Muscle layer of colon (tissue), 2 donors: ENCODE data around the gene HSPB8.

Experiments used
- H3K27ac ChIP-seq: one replicate; pipeline ENCODE4 v1.7.0; 2013; ENCODE audit warnings: low read depth, mild to moderate bottlenecking, low read length, moderate library complexity
- H3K27me3 ChIP-seq, 2 donors: one replicate each; pipeline ENCODE4 v1.7.0; 2013; ENCODE audit warnings: low read length in 2 of 2, mild to moderate bottlenecking in 2 of 2; ENCODE audit not compliant: insufficient read depth in 2 of 2, control insufficient read depth in 1 of 2
- H3K36me3 ChIP-seq: one replicate; pipeline ENCODE4 v1.7.0; 2013; ENCODE audit warnings: mild to moderate bottlenecking, low read length; ENCODE audit not compliant: insufficient read depth
- H3K4me1 ChIP-seq: one replicate; pipeline ENCODE4 v1.7.0; 2013; ENCODE audit warnings: mild to moderate bottlenecking, low read length; ENCODE audit not compliant: insufficient read depth
- H3K4me3 ChIP-seq, 2 donors: one replicate each; pipeline ENCODE4 v1.7.0; 2013; ENCODE audit warnings: low read length in 2 of 2, low read depth in 1 of 2, mild to moderate bottlenecking in 1 of 2, moderate library complexity in 1 of 2
- H3K9ac ChIP-seq: one replicate; pipeline ENCODE4 v1.7.0; 2013; ENCODE audit warnings: low read length
- H3K9me3 ChIP-seq: one replicate; pipeline ENCODE4 v1.7.0; 2013; ENCODE audit warnings: mild to moderate bottlenecking, low read length
- donor health status: abdominal sarcoma.
- donor health status: Adenocarcinoma of cecum.

HSPB8 gene

GRCh38 chr12:119178544-119179334 is at the start of gene HSPB8:
Gene HSPB8, plus strand, starts transcription at chr12:119178931. Its CDS starts 382 bp downstream, at chr12:119179313.
- Histone ChIP-seq H3K27ac (peak within 1 kb of the TSS; percentile 78), H3K4me3 (peak within 1 kb of the TSS; percentile 51 to 99), H3K36me3 (no peaks in the 10 kb centered on the region), H3K27me3 (no peaks in the 10 kb centered on the region), H3K9ac (peak within 1 kb of the TSS; percentile 98), H3K4me1 (peaks cover 24% of the 10 kb centered on the region), H3K9me3 (no peaks in the 10 kb centered on the region)

- Histone ChIP-seq H3K9ac (no peak overlapping the region), H3K4me3 (no peak overlapping the region), H3K36me3 (no peaks in the 10 kb centered on the region), H3K27me3 (no peaks in the 10 kb centered on the region), H3K9me3 (peaks cover 6% of the 10 kb centered on the region), H3K4me1 (no peaks in the 10 kb centered on the region), H3K27ac (no peak overlapping the region)
Observed at GRCh38 chr12:119129827-119130434, 48.8 kb upstream of the HSPB8 start.

- Histone ChIP-seq H3K36me3 (no peaks in the 10 kb centered on the region), H3K4me3 (no peak overlapping the region), H3K27ac (no peak overlapping the region), H3K9me3 (peaks cover 6% of the 10 kb centered on the region), H3K9ac (no peak overlapping the region), H3K4me1 (no peaks in the 10 kb centered on the region), H3K27me3 (no peaks in the 10 kb centered on the region)
Observed at GRCh38 chr12:119130523-119130922, 48.2 kb upstream of the HSPB8 start.

GRCh38 chr12:119134284-119135072 is 44.3 kb upstream of the HSPB8 start:
- H3K4me3 ChIP-seq: no peak overlapping the region
- peaks cover 6% of the 10 kb centered on the region for H3K9me3 ChIP-seq
- H3K27me3 ChIP-seq: no peaks in the 10 kb centered on the region
- H3K27ac ChIP-seq: no peak overlapping the region
- no peak overlapping the region for H3K9ac ChIP-seq
- no peaks in the 10 kb centered on the region for H3K4me1 ChIP-seq
- H3K36me3 ChIP-seq: no peaks in the 10 kb centered on the region

DNA sequence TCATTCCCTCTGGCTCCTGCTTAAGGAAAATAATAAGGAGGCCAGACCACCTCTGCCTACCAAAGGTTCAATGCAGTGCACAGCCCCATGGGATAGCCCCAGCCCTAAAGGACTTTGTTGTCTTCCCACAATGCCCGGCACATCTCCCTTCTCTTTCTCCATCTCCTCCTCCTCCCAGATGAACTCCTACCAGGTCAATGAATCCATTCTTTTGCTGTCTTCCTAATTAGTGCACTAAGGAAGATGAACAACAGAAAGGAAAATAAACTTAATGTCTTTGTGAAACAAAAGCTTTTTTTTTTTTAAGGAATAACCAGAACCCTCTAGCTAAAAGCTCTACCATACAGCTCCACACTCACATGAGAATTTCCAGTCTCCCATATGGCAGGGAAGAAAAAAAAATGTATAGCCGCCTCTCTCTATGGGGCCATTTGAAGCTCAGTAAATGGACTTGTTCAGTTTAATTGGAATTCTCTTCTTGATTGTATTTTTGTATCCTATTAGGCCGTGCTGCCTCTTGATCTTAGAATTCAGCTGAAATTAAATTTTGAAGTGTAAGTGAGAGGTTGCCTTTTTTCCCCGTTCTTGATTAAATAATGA is 41.8 kb upstream of the HSPB8 start:
- Histone ChIP-seq H3K4me1 (no peaks in the 10 kb centered on the region), H3K9ac (no peak overlapping the region), H3K36me3 (no peaks in the 10 kb centered on the region), H3K4me3 (no peak overlapping the region), H3K9me3 (peaks cover 6% of the 10 kb centered on the region), H3K27ac (no peak overlapping the region), H3K27me3 (no peaks in the 10 kb centered on the region)

GRCh38 chr12:119139448-119139847 is 39.3 kb upstream of the HSPB8 start:
- H3K36me3 ChIP-seq: no peaks in the 10 kb centered on the region

GRCh38 chr12:119145367-119145766 is 33.4 kb upstream of the HSPB8 start:
- no peaks in the 10 kb centered on the region for H3K4me1 ChIP-seq
- no peak overlapping the region for H3K27ac ChIP-seq
- H3K9ac ChIP-seq: no peak overlapping the region
- no peak overlapping the region for H3K4me3 ChIP-seq
- H3K27me3 ChIP-seq: no peaks in the 10 kb centered on the region
- no peaks in the 10 kb centered on the region for H3K36me3 ChIP-seq
- H3K9me3 ChIP-seq: no peaks in the 10 kb centered on the region

More at GRCh38 chr12:119139448-119139847, 39.3 kb upstream of the HSPB8 start:
- no peaks in the 10 kb centered on the region for H3K27me3 ChIP-seq
- no peak overlapping the region for H3K9ac ChIP-seq
- no peak overlapping the region for H3K4me3 ChIP-seq
- H3K4me1 ChIP-seq: no peaks in the 10 kb centered on the region
- no peaks in the 10 kb centered on the region for H3K9me3 ChIP-seq
- H3K27ac ChIP-seq: no peak overlapping the region

- Histone ChIP-seq H3K9me3 (peaks cover 7% of the 10 kb centered on the region), H3K27me3 (no peaks in the 10 kb centered on the region), H3K4me1 (no peaks in the 10 kb centered on the region), H3K4me3 (no peak overlapping the region), H3K27ac (no peak overlapping the region), H3K36me3 (no peaks in the 10 kb centered on the region), H3K9ac (no peak overlapping the region)
Observed at GRCh38 chr12:119147847-119148448, 30.8 kb upstream of the HSPB8 start.

DNA sequence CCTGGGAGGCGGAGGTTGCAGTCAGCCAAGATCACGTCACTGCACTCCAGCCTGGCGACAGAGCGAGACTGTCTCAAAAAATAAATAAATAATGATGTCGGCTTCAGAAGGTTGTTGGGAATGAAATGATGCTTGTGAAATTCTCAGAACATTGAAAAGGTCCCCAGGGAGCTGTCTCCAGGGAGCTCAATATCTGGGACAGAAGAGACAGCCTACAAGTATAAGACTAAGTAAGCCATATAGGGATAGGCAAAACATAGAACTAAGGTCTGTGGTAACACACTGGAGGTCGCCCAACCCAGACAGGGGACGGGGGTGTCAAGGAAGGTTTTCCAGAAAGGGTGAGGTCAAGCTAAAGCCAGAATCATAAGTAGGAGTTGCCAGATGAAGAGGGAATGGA is 29.5 kb upstream of the HSPB8 start:
- Histone ChIP-seq H3K36me3 (no peaks in the 10 kb centered on the region), H3K9me3 (peaks cover 7% of the 10 kb centered on the region), H3K4me3 (no peak overlapping the region), H3K9ac (no peak overlapping the region), H3K4me1 (no peaks in the 10 kb centered on the region), H3K27me3 (no peaks in the 10 kb centered on the region), H3K27ac (no peak overlapping the region)

DNA sequence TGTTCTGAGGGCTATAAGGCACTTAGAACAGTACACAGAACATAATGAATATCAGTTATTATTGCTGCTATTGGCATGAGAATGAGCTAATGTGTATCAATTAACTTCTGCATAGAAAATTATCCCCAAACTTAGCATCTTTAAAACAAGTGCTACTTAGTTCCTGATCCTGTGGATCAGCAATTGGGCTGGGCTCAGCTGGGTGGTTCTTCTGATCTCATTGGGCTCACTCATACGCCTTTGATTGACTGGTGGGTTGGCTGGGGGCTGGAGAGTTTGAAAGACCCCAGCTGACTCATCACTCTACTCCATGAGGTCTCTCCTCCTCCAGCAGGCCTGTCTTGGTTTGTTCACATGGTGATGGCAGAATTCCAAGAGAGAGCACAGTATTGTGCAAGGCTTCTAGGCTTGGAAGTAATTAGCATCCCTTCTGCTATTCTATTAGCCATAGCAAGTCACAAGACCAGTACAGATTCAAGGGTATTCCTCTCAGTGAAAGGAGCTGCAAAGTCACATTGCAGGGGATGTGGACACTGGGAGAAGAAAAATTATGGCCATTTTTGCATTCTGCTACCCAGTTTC is 27.2 kb upstream of the HSPB8 start:
- no peaks in the 10 kb centered on the region for H3K36me3 ChIP-seq
- no peaks in the 10 kb centered on the region for H3K27me3 ChIP-seq
- no peak overlapping the region for H3K9ac ChIP-seq
- no peak overlapping the region for H3K27ac ChIP-seq
- H3K4me1 ChIP-seq: no peaks in the 10 kb centered on the region
- no peak overlapping the region for H3K4me3 ChIP-seq
- peaks cover 7% of the 10 kb centered on the region for H3K9me3 ChIP-seq
